HEK293 (cell line): Measurements from ENCODE around the gene ZFAND5.

Experiments used
- CTCF ChIA-PET: fragments of 350-600 bp; formaldehyde crosslinking; extraction: SDS; loops from one replicate; lab custom pipeline; 2021; ENCODE audit warnings: antibody characterized with exemption; lab: Yijun Ruan, JAX
- POLR2A ChIA-PET: fragments of 300-600 bp; formaldehyde crosslinking; extraction: SDS; loops from one replicate; lab custom pipeline; 2020; ENCODE audit warnings: antibody characterized with exemption, inconsistent platforms; lab: Yijun Ruan, JAX
- H3K27ac ChIP-seq: fragments of 200-500 bp; sonication (Bioruptor generic); 2 replicates; pipeline ENCODE4 v1.5.1; 2014; ENCODE audit warnings: low read depth, low read length, control low read depth, inconsistent platforms; ENCODE audit errors: extremely low read depth
- H3K36me3 ChIP-seq, 2 experiments: fragments of 200-500 bp in 1 of 2; sonication (Bioruptor generic) in 1 of 2; 1 replicate in 1 of 2; 2 replicates in 1 of 2; pipeline ENCODE4 v1.5.1; 2014 to 2017; ENCODE audit warnings: inconsistent platforms in 2 of 2, low read length in 2 of 2; ENCODE audit not compliant: control insufficient read depth in 2 of 2, insufficient read depth in 1 of 2
- H3K4me1 ChIP-seq: fragments of 200-500 bp; sonication (Bioruptor generic); 2 replicates; pipeline ENCODE4 v1.5.1; 2014; ENCODE audit warnings: mild to moderate bottlenecking, low read length, inconsistent platforms; ENCODE audit not compliant: control insufficient read depth, insufficient read depth
- H3K4me3 ChIP-seq: 2 replicates; pipeline ENCODE4 v1.5.1; 2011; ENCODE audit warnings: low read depth, mild to moderate bottlenecking, control low read depth, low read length, moderate library complexity
- H3K9me3 ChIP-seq: fragments of 200-500 bp; sonication (Bioruptor generic); 2 replicates; pipeline ENCODE4 v1.5.1; 2014; ENCODE audit warnings: low read depth, low read length, inconsistent platforms; ENCODE audit not compliant: control insufficient read depth, insufficient read depth
- GFI1B ChIP-seq: fragments of 450-650 bp; formaldehyde crosslinking; IDR thresholded peaks from 2 replicates; pipeline ENCODE4 v1.5.1; 2016; ENCODE audit warnings: missing biosample characterization, missing genetic modification characterization
- KLF1 ChIP-seq: fragments of 450-650 bp; formaldehyde crosslinking; IDR thresholded peaks from 2 replicates; pipeline ENCODE4 v1.5.1; 2016; ENCODE audit warnings: missing biosample characterization, missing genetic modification characterization
- ZBTB44 ChIP-seq: fragments of 450-650 bp; IDR thresholded peaks from 2 replicates; pipeline ENCODE4 v1.5.1; 2018; ENCODE audit warnings: missing biosample characterization, mild to moderate bottlenecking, missing genetic modification characterization
- ZBTB48 ChIP-seq: fragments of 450-650 bp; formaldehyde crosslinking; IDR thresholded peaks from 2 replicates; pipeline ENCODE4 v1.5.1; 2016; ENCODE audit warnings: missing biosample characterization, missing genetic modification characterization
- ZNF10 ChIP-seq: fragments of 450-650 bp; formaldehyde crosslinking; IDR thresholded peaks from 2 replicates; pipeline ENCODE4 v1.5.1; 2017; ENCODE audit warnings: missing biosample characterization, missing genetic modification characterization
- ZNF112 ChIP-seq: fragments of 450-650 bp; formaldehyde crosslinking; IDR thresholded peaks from 2 replicates; pipeline ENCODE4 v1.5.0; 2017; ENCODE audit warnings: missing biosample characterization, missing genetic modification characterization
- ZNF133 ChIP-seq: fragments of 450-650 bp; formaldehyde crosslinking; IDR thresholded peaks from 2 replicates; pipeline ENCODE4 v1.5.1; 2016; ENCODE audit warnings: missing biosample characterization, missing genetic modification characterization
- ZNF184 ChIP-seq: fragments of 450-650 bp; IDR thresholded peaks from 2 replicates; pipeline ENCODE4 v1.5.1; 2018; ENCODE audit warnings: missing biosample characterization, mild to moderate bottlenecking, missing genetic modification characterization
- ZNF335 ChIP-seq: fragments of 450-650 bp; formaldehyde crosslinking; conservative IDR thresholded peaks from 2 replicates; pipeline ENCODE4 v1.5.1; 2016; ENCODE audit warnings: missing biosample characterization, missing genetic modification characterization
- ZNF37A ChIP-seq: fragments of 450-650 bp; IDR thresholded peaks from 2 replicates; pipeline ENCODE4 v1.5.1; 2018; ENCODE audit warnings: missing biosample characterization, missing genetic modification characterization
- ZNF391 ChIP-seq: fragments of 450-650 bp; formaldehyde crosslinking; IDR thresholded peaks from 2 replicates; pipeline ENCODE4 v1.5.1; 2016; ENCODE audit warnings: low read depth, missing biosample characterization, missing genetic modification characterization, borderline replicate concordance
- ZNF423 ChIP-seq: fragments of 450-650 bp; formaldehyde crosslinking; IDR thresholded peaks from 2 replicates; pipeline ENCODE4 v1.5.1; 2016; ENCODE audit warnings: missing biosample characterization, missing genetic modification characterization
- ZNF48 ChIP-seq: fragments of 450-650 bp; formaldehyde crosslinking; IDR thresholded peaks from 2 replicates; pipeline ENCODE4 v1.5.1; 2016; ENCODE audit warnings: missing biosample characterization, missing genetic modification characterization
- ZNF600 ChIP-seq: fragments of 450-650 bp; formaldehyde crosslinking; IDR thresholded peaks from 2 replicates; pipeline ENCODE4 v1.5.1; 2016; ENCODE audit warnings: missing biosample characterization, missing genetic modification characterization
- ZSCAN23 ChIP-seq: fragments of 450-650 bp; formaldehyde crosslinking; IDR thresholded peaks from 2 replicates; pipeline ENCODE4 v1.5.1; 2016; ENCODE audit warnings: missing biosample characterization, missing genetic modification characterization
- TF ChIP-seq, protein P1 (sequence below): fragments of 450-650 bp; formaldehyde crosslinking; IDR thresholded peaks from 2 replicates; pipeline ENCODE4 v1.5.1; 2016; ENCODE audit warnings: missing biosample characterization, missing genetic modification characterization
- TF ChIP-seq, protein P2 (sequence below): fragments of 450-650 bp; formaldehyde crosslinking; IDR thresholded peaks from 2 replicates; pipeline ENCODE4 v1.5.1; 2016; ENCODE audit warnings: missing biosample characterization, missing genetic modification characterization

The ZFAND5 gene

GRCh38 chr9:72412483-72413040 is 47.6 kb upstream of the ZFAND5 start:
- Histone ChIP-seq H3K9me3 (no peaks in the 10 kb centered on the region), H3K4me3 (no peak overlapping the region), H3K27ac (no peak overlapping the region), H3K4me1 (no peaks in the 10 kb centered on the region), H3K36me3 (no peaks in the 10 kb centered on the region)
- ChIA-PET CTCF (interaction anchor here (0.6 kb wide), 1 partner anchor 11 kb away, joined by 3 read pairs; no protein-coding TSS in a partner anchor), POLR2A (no interaction called here)
- TF ChIP-seq ZNF48 (no peak), KLF1 (no peak), ZBTB44 (tag by site-specific recombination) (no peak), ZNF37A (no peak), ZNF423 (tag by site-specific recombination) (no peak), ZBTB48 (tag by site-specific recombination) (no peak), ZNF184 (tag by site-specific recombination) (no peak), ZNF112 (no peak), ZNF10 (no peak)
- TF ChIP-seq, protein P1, sequence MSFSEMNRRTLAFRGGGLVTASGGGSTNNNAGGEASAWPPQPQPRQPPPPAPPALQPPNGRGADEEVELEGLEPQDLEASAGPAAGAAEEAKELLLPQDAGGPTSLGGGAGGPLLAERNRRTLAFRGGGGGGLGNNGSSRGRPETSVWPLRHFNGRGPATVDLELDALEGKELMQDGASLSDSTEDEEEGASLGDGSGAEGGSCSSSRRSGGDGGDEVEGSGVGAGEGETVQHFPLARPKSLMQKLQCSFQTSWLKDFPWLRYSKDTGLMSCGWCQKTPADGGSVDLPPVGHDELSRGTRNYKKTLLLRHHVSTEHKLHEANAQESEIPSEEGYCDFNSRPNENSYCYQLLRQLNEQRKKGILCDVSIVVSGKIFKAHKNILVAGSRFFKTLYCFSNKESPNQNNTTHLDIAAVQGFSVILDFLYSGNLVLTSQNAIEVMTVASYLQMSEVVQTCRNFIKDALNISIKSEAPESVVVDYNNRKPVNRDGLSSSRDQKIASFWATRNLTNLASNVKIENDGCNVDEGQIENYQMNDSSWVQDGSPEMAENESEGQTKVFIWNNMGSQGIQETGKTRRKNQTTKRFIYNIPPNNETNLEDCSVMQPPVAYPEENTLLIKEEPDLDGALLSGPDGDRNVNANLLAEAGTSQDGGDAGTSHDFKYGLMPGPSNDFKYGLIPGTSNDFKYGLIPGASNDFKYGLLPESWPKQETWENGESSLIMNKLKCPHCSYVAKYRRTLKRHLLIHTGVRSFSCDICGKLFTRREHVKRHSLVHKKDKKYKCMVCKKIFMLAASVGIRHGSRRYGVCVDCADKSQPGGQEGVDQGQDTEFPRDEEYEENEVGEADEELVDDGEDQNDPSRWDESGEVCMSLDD (tag by site-specific recombination), result no peak

- TF ChIP-seq ZNF133 (tag by site-specific recombination), result no peak
- TF ChIP-seq, all 188 proteins: peak for 0
- no peaks in the 10 kb centered on the region for H3K4me1 ChIP-seq
- no peaks in the 10 kb centered on the region for H3K9me3 ChIP-seq
- H3K4me3 ChIP-seq, result no peak overlapping the region
- no peak overlapping the region for H3K27ac ChIP-seq
- ChIA-PET POLR2A (no interaction called here), CTCF (no interaction called here)
- H3K36me3 ChIP-seq, result no peaks in the 10 kb centered on the region
These were observed 45.2 kb upstream of the ZFAND5 start for GRCh38 chr9:72410214-72410613.

DNA sequence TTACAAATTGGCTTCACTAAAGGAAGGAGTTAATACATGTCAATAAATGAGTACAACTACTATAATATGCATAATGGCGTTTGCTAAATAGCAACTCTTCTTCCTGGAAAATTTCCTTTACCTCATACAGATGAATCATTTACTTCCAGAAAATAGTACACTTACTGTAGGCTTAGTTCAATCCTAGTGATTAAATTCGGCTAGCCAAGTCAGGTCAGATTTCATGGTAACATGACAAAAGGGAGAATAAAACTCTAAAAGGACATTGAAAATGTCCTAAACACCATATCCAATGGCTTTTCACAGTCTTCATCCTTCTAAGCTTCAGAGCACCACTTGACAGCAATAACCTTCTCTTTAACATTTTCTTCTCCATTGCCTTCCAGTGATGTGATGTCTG is 42.1 kb upstream of the ZFAND5 start:
- Histone ChIP-seq H3K9me3 (no peaks in the 10 kb centered on the region), H3K36me3 (no peaks in the 10 kb centered on the region), H3K27ac (no peak overlapping the region), H3K4me3 (no peak overlapping the region), H3K4me1 (no peaks in the 10 kb centered on the region)
- TF ChIP-seq ZSCAN23 (tag by site-specific recombination), result no peak
- TF ChIP-seq, protein P2, sequence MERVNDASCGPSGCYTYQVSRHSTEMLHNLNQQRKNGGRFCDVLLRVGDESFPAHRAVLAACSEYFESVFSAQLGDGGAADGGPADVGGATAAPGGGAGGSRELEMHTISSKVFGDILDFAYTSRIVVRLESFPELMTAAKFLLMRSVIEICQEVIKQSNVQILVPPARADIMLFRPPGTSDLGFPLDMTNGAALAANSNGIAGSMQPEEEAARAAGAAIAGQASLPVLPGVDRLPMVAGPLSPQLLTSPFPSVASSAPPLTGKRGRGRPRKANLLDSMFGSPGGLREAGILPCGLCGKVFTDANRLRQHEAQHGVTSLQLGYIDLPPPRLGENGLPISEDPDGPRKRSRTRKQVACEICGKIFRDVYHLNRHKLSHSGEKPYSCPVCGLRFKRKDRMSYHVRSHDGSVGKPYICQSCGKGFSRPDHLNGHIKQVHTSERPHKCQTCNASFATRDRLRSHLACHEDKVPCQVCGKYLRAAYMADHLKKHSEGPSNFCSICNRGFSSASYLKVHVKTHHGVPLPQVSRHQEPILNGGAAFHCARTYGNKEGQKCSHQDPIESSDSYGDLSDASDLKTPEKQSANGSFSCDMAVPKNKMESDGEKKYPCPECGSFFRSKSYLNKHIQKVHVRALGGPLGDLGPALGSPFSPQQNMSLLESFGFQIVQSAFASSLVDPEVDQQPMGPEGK, result no peak
- TF ChIP-seq ZNF600 (tag by site-specific recombination), result no peak
- no peak for TF ChIP-seq ZNF391 (tag by site-specific recombination)
- no peak for TF ChIP-seq GFI1B (tag by site-specific recombination)
- TF ChIP-seq ZNF335 (tag by site-specific recombination), result no peak
- ChIA-PET CTCF (interaction anchor here (0.7 to 0.9 kb wide), 4 partner anchors 12 to 416 kb away, joined by 3 to 4 read pairs (median 3); no protein-coding TSS in a partner anchor), POLR2A (no interaction called here)
